HCT116 (cell line): Measurements from ENCODE around the gene ST7.

Source experiments
- JUND ChIP-seq: IDR thresholded peaks from 2 replicates; pipeline ENCODE4 v1.6.1; 2012
- POLR2A ChIP-seq: IDR thresholded peaks from 2 replicates; pipeline ENCODE4 v1.7.0; 2011; ENCODE audit warnings: borderline replicate concordance; ENCODE audit not compliant: insufficient read depth, insufficient read length; ENCODE audit errors: extremely low read depth

- TF ChIP-seq POLR2A (no peak), JUND (no peak)
These were observed 134.5 kb downstream of the ST7 start for GRCh38 chr7:117087639-117088396.
